ENCODE data around the gene MTMR4.

GRCh38 chr17:58514770-58515157 lies 326 bp upstream of the MTMR4 start:
- TF ChIP-seq HDGF (IDR thresholded peaks at IDR 0.05; ENCODE audit: borderline replicate concordance) = no peak
- TF ChIP-seq ARNT (IDR thresholded peaks at IDR 0.05) = no peak
- TF ChIP-seq SUZ12 (IDR thresholded peaks at IDR 0.05) = no peak

Measured in HEK293T (cell line).